ENCODE results near the gene OAS3.

- TF ChIP-seq ZFP3 (CRISPR knock-in tag; IDR thresholded peaks at IDR 0.05) (no peak), PATZ1 (CRISPR knock-in tag; IDR thresholded peaks at IDR 0.05; ENCODE audit: borderline replicate concordance) (no peak), ARNTL (CRISPR knock-in tag; IDR thresholded peaks at IDR 0.05; ENCODE audit: borderline replicate concordance, low read depth) (no peak), PPARA (CRISPR knock-in tag; IDR thresholded peaks at IDR 0.05; ENCODE audit: borderline replicate concordance) (no peak), ZC3H10 (CRISPR knock-in tag; IDR thresholded peaks at IDR 0.05) (no peak)
Observed at GRCh38 chr12:112979041-112979680, 40.9 kb downstream of the OAS3 start.

Measured in SK-N-SH treated with all-trans-retinoic acid at 6 μM for 48 hours (cell line).